ENCODE results near the gene BAHCC1. TPM values are rescaled to one million over a fixed set of nuclear protein-coding genes. Genes with fewer than 3 reads are reported as not detected.

Gene BAHCC1
- total RNA-seq, 1 experiment from 2014 or later = 74.2 TPM

DNA sequence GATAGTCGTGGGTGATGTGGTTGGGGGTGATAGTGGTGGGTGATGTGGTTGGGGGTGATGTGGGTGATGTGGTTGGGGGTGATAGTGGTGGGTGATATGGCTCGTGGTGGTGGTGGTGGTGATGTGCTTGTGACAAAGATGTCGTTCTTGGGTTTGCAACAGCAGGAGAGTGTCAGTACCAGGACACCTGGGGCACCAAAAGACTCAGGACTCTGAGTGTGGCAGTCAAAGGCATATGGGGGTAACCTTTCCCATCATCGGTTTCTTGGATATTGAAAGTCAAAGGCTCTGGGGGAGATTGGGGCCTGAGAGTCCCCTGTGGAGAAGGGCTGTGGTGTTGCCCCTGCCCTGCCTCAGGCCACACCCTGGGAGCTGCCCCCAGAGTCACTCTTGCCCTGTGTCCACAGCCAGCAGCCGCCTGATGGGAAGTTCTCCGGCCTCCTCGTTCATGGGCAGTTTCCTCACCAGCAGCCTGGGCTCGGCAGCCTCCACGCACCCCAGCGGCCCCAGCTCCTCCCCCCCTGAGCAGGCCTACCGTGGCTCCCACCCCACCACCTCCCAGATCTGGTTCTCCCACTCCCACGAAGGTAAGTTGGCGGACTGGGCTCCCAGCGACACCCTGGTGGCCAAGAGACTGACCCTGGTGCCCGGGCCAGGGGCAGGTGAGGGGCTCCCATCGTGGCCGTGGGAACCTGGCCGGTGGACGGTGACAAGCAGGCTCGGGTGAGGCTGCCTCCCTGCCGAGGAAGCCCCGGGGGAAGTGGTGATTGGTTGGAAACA, 31.3 kb downstream of the BAHCC1 start:
- H3K36me3 ChIP-seq (ENCODE audit: insufficient read depth, low read length, poor library complexity, severe bottlenecking) = no peaks in the 10 kb centered on the region
- no peaks in the 10 kb centered on the region for H3K27me3 ChIP-seq (replicated peaks; ENCODE audit: insufficient read depth, low read depth, low read length, poor library complexity)
- H3K4me1 ChIP-seq (ENCODE audit: insufficient read depth, low read length, poor library complexity, severe bottlenecking) = peaks cover 62% of the 10 kb centered on the region
- intact Hi-C loops (cut with micrococcal nuclease; ENCODE audit: unreplicated experiment) = no loop called here
- ChIA-PET POLR2A (ENCODE audit: low non-redundant PET) (no interaction called here), CTCF (no interaction called here)
- BruUV-seq (replicated peaks) = no TSS peak
- no peaks in the 10 kb centered on the region for H3K9me3 ChIP-seq (ENCODE audit: low read depth, low read length, poor library complexity, severe bottlenecking)
- TF ChIP-seq EZH2 (IDR thresholded peaks at IDR 0.05; ENCODE audit: borderline replicate concordance, low read depth, low read length, poor library complexity, severe bottlenecking) = no peak
- TF ChIP-seq, protein P1, sequence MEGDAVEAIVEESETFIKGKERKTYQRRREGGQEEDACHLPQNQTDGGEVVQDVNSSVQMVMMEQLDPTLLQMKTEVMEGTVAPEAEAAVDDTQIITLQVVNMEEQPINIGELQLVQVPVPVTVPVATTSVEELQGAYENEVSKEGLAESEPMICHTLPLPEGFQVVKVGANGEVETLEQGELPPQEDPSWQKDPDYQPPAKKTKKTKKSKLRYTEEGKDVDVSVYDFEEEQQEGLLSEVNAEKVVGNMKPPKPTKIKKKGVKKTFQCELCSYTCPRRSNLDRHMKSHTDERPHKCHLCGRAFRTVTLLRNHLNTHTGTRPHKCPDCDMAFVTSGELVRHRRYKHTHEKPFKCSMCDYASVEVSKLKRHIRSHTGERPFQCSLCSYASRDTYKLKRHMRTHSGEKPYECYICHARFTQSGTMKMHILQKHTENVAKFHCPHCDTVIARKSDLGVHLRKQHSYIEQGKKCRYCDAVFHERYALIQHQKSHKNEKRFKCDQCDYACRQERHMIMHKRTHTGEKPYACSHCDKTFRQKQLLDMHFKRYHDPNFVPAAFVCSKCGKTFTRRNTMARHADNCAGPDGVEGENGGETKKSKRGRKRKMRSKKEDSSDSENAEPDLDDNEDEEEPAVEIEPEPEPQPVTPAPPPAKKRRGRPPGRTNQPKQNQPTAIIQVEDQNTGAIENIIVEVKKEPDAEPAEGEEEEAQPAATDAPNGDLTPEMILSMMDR (conservative IDR thresholded peaks at IDR 0.05; ENCODE audit: low read depth, low read length) = no peak
- no peak overlapping the region for H3K4me3 ChIP-seq (ENCODE audit: low read depth, low read length, poor library complexity, severe bottlenecking)
- peak overlapping the region; percentile 55 for H3K27ac ChIP-seq (ENCODE audit: low read depth, low read length, poor library complexity, severe bottlenecking)
- no peak for DNase-seq (ENCODE audit: low spot score)

DNA sequence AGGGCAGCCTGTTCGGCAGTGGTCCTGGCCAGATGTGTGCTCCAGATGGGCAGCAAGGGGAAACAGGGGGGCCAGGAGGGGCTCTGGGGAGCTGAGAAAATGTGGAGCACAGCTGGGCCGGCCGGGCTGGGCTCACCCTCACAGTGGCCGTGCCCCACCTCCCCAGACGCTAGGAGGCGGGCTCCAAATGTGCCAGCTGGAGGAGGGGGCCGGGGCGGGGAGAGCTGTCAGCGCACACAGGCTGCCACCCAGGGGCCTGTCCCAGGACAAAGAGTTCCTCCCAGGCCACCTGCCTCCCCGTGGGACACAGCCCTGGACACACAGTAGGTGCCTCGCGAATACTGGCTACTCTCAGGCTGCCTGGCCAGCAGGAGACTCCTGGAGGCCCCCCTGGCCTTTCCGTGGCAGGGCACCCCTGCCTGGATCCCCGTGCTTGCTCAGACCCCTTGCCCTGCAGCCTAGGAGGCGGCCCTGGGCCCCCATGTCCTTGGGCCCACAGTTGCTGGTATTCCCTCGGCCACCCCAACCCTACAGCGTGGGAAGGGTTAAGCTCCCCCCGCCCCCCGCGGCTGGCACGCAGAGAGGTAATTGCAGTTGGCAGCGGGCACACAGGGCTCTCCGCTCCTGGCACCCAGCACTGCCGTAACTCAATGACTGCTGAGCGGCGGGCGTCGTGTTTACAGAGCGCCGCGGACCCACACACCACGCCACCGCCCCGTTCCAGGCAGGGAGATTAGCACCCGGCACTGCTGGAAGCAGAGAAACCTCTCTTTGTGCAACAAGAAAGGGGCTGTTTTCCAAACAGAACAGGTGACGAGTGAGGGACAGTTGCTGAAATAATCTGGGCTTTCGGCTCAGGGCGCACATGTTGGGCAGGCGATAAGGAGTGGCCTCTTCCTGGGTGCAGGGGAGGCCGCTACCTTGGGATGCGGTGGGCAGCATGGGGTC, 32.2 kb downstream of the BAHCC1 start:
- peak; percentile 78 for DNase-seq (ENCODE audit: low spot score)
- Histone ChIP-seq H3K27me3 (replicated peaks; ENCODE audit: insufficient read depth, low read depth, low read length, poor library complexity) (no peaks in the 10 kb centered on the region), H3K36me3 (ENCODE audit: insufficient read depth, low read length, poor library complexity, severe bottlenecking) (no peaks in the 10 kb centered on the region), H3K9me3 (ENCODE audit: low read depth, low read length, poor library complexity, severe bottlenecking) (no peaks in the 10 kb centered on the region), H3K4me1 (ENCODE audit: insufficient read depth, low read length, poor library complexity, severe bottlenecking) (peaks cover 53% of the 10 kb centered on the region), H3K4me3 (ENCODE audit: low read depth, low read length, poor library complexity, severe bottlenecking) (no peak overlapping the region), H3K27ac (ENCODE audit: low read depth, low read length, poor library complexity, severe bottlenecking) (peak overlapping the region; percentile 55)
- intact Hi-C loops (cut with micrococcal nuclease; ENCODE audit: unreplicated experiment) = no loop called here
- no TSS peak for BruUV-seq (replicated peaks)
- ChIA-PET CTCF (no interaction called here), POLR2A (ENCODE audit: low non-redundant PET) (no interaction called here)
- TF ChIP-seq, protein P1 (conservative IDR thresholded peaks at IDR 0.05; ENCODE audit: low read depth, low read length) = no peak
- no peak for TF ChIP-seq EZH2 (IDR thresholded peaks at IDR 0.05; ENCODE audit: borderline replicate concordance, low read depth, low read length, poor library complexity, severe bottlenecking)

DNA sequence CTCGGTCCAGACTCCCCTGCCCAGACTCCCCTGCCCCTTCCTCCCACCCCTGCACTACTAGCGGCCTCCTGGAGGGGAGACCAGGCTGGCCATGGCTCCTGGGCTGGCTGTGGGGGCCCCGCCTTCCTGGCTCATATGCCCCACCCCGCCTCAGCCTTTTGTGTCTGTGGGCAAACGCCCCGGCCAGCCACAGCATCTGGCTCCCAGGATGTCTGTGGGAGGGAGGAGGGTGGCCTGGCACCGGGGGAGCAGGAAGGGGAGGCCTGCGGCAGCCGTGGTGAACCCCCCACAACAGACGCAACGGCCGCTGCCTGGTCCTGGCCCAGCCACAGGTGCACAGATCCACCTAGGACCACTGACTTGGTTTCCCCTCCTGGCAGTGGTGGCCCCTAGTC, 32.9 kb downstream of the BAHCC1 start:
- ChIA-PET CTCF (no interaction called here), POLR2A (ENCODE audit: low non-redundant PET) (no interaction called here)
- Histone ChIP-seq H3K9me3 (ENCODE audit: low read depth, low read length, poor library complexity, severe bottlenecking) (no peaks in the 10 kb centered on the region), H3K36me3 (ENCODE audit: insufficient read depth, low read length, poor library complexity, severe bottlenecking) (no peaks in the 10 kb centered on the region), H3K4me3 (ENCODE audit: low read depth, low read length, poor library complexity, severe bottlenecking) (no peak overlapping the region), H3K27me3 (replicated peaks; ENCODE audit: insufficient read depth, low read depth, low read length, poor library complexity) (no peaks in the 10 kb centered on the region), H3K27ac (ENCODE audit: low read depth, low read length, poor library complexity, severe bottlenecking) (peak overlapping the region; percentile 55), H3K4me1 (ENCODE audit: insufficient read depth, low read length, poor library complexity, severe bottlenecking) (peaks cover 46% of the 10 kb centered on the region)
- TF ChIP-seq, protein P1 (conservative IDR thresholded peaks at IDR 0.05; ENCODE audit: low read depth, low read length) = no peak
- TF ChIP-seq EZH2 (IDR thresholded peaks at IDR 0.05; ENCODE audit: borderline replicate concordance, low read depth, low read length, poor library complexity, severe bottlenecking) = no peak
- BruUV-seq (replicated peaks) = no TSS peak
- intact Hi-C loops (cut with micrococcal nuclease; ENCODE audit: unreplicated experiment) = no loop called here
- peak; percentile 62 for DNase-seq (ENCODE audit: low spot score)
